Sciatic nerve (tissue), 2 donors: ENCODE results near the gene ASF1B. TPM values are rescaled to one million over a fixed set of nuclear protein-coding genes. Genes with fewer than 3 reads are reported as not detected.

Experiments
- ATAC-seq: fragments of 200-7000 bp; cut with Tn5 transposase; one replicate; pipeline ENCODE4 v1.9.1; 2020; ENCODE audit warnings: mild to moderate bottlenecking, moderate library complexity
- DNase-seq: peaks from one replicate; pipeline ENCODE4 v3.0.0-alpha.2; 2020; ENCODE audit warnings: low spot score
- intact Hi-C: fragments of 100-400 bp; cut with DNase I; formaldehyde crosslinking; loops from one replicate; pipeline ENCODE4 v1.14.2; 2022
- total RNA-seq: library from RNA; stranded (reverse); fragmentation: NEBNext Ultra II Directional; extraction: Animal tissue kit (Norgen Biotek cat#: 25700); gene quantifications from one replicate; pipeline ENCODE4 v1.2.1, GENCODE V29; 2021
- donor health status: DM: no; HTN: no; CAD: no.
- donor health status: DM: no; HTN: no; CAD: no.

ASF1B gene
- total RNA-seq, 1 donor from 2014 or later, result 0.22 TPM

DNA sequence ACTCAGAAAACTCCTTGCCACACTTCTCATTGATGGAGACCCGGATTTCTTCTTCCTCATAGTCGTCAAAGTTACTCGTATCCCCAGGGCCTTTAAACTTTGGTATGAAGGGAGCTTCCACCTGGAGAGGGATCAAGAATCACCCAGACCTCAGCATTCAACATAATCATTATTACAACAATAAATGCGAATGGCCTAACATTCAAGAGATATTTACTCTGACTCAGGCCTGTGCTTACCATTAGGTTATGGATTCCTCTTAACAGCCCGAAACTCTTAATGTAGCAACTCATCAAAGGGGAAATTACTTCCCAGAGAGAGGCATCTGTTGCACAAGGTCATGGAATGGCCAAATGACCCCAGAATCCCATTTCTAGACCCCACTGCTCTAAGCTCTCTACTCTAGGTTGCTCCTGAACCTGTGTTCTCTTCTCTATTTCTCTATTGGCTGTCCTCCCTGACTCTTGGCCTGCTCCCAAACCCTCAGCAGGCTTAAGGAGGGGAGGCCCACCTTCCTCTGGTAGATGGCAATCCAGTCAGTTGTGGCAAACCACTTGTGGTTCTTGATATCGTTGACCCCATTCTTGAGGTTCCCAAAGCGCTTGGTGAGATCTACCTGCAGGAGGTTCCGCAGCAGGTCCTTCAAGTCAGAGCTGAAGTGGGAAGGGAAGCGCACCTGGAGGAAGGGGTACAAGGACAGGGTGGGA, 43.1 kb downstream of the ASF1B start:
- no peak for ATAC-seq
- intact Hi-C loops, result no loop called here
- DNase-seq, result no peak

- intact Hi-C loops, result no loop called here
- ATAC-seq (peak; percentile 15), DNase-seq (no peak)
Measured at GRCh38 chr19:14091813-14092462, 44.5 kb downstream of the ASF1B start.

GRCh38 chr19:14091081-14091812, 45.1 kb downstream of the ASF1B start:
- peak; percentile 89 for DNase-seq
- peak; percentile 80 for ATAC-seq
- intact Hi-C loops, result no loop called here

GRCh38 chr19:14090509-14091080, 45.8 kb downstream of the ASF1B start, which contains the start of gene SAMD1:
Gene SAMD1, minus strand, starts transcription at chr19:14090751.
- DNase-seq (peak; percentile 93), ATAC-seq (peak; percentile 79)
- intact Hi-C loops, result no loop called here

DNA sequence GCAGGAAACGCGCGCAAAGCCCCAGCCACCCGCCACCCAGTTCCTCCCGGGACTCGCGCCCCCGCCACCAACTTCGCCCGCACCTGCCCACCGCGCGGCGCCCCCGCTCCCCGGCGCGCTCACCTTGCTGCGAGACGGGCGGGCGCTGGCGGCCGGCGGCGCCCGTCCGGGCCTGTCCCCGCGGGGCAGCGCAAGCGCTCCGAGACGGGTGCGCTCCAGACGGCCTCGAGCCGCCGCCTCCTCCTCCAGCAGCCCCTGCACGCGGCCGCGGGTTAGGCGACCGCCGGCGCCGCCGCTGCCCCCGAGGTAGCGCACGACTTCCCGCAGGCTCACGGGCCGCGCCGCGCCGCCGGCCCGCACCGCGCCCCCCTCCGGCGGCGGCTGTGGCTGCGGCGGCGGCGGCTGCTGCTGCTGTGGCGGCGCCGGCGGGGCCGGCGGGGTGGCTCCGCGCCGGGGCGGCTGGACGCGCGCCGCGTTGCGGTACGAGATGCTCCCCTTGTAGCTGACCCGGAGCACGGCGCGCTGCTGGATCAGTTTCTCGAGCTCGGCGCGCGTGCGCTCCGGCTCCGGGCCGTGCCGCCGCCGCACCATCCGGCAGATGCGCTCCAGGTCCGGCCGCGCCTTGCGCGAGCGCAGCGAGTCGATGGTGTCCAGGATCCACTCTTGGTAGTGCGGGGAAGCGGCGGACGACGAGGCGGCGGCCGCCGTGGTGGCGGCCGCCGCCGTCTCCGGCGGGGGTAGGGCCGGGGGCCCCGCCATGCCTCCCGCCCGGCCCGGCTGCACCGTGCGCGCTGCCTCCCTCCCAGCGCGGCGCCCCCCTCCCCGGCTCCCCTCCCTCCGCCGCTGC, 46.5 kb downstream of the ASF1B start:
- intact Hi-C loops, result loop anchor here (10.0 kb wide), 1 partner anchor 45 kb away; the partner anchor contains the start of gene ASF1B
- no peak for DNase-seq
- no peak for ATAC-seq

DNA sequence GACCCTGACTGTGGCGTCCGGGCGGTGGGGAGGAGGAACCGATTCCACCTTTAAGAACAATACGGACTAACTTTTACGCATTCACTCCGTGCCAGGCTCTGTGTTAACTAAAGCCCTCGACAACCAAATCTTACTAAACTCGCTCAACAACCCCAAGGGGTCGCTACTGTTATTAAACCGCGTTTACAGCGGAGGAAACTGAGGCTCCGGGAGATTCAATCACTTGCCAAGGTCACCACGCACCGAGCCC, 47.1 kb downstream of the ASF1B start:
- ATAC-seq (no peak), DNase-seq (no peak)
- intact Hi-C loops, result loop anchor here (10.0 kb wide), 1 partner anchor 45 kb away; the partner anchor contains the start of gene ASF1B

GRCh38 chr19:14088634-14089411, 47.6 kb downstream of the ASF1B start:
- DNase-seq (no peak), ATAC-seq (no peak)
- intact Hi-C loops, result loop anchor here (10.0 kb wide), 1 partner anchor 46 kb away; the partner anchor contains the start of gene ASF1B

DNA sequence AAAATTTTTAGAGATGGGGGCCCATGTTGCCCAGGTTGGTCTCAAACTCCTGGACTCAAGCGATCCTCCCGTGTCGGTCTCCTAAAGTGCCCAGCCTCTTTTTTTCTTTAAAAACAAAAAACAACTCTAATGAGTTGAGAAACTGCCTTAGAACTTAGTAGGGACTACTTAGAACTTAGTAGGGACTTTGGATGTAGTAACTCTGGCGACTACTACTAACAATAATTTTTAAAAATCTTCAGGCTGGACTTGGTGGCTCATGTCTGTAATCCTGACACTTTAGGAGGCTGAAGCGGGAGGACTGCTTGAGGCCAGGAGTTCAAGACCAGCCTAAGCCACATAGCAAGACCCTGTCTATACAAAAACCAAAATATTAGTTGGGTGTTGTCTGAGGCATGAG, 50.3 kb downstream of the ASF1B start:
- ATAC-seq (no peak), DNase-seq (no peak)
- intact Hi-C loops, result loop anchor here (10.0 kb wide), 1 partner anchor 49 kb away; the partner anchor contains the start of gene ASF1B

DNA sequence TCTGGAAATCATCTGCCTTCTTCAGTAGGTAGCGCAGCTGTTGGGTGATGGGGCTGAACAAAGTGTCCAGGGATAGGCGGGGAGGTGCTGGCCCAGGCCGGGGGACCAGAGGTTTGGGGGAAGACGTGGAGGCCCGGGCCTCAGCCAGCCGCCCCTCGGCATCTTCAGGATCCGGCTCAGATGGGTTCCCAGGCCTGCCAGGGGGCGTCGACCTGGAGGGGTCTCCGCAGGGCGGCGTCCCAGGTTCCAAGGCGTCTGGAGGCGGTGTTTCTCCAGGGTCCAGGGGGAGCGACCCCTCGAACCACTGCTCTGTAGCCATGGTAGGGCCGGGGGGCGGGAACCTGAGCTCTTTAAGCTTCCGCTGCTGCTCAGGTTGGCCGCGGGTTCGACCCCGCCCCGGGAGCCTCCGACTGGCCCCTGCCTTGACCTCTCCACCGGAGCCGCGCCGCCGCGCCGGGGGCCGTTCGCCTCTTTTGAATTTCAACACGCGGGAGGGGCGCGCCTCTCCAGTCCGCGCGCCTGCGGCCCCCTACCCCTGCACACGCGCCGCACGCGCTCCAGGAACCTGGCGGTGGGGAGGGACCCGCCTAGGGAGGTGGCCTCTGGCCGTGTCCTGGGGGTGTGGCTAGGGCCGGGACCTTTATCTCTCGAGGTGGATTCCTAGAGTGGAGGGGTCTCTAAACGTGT, 50.9 kb downstream of the ASF1B start, which contains the start of gene C19orf67:
C19orf67 (minus strand) TSS at position 475 of the 687 bp plus-strand sequence; CDS start at position 319, 156 bp downstream.
- no peak for ATAC-seq
- DNase-seq, result no peak
- intact Hi-C loops, result loop anchor here (10.0 kb wide), 1 partner anchor 49 kb away; the partner anchor contains the start of gene ASF1B

DNA sequence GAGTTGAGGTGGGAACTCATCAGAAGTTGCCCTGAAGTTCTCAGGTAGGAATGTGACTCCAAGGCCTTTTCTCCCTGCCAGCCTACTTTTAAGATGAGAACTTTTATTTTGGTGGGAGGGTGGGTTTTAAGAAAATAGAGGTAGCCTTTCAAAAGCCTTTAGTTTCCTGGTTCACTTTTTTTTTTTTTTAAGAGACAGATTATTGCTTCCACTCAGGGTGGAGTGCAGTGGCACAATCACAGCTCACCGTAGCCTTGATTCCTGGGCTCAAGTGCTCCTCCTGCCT, 53.8 kb downstream of the ASF1B start:
- intact Hi-C loops, result loop anchor here (10.0 kb wide), 1 partner anchor 52 kb away; the partner anchor contains the start of gene ASF1B
- ATAC-seq (no peak), DNase-seq (no peak)

DNA sequence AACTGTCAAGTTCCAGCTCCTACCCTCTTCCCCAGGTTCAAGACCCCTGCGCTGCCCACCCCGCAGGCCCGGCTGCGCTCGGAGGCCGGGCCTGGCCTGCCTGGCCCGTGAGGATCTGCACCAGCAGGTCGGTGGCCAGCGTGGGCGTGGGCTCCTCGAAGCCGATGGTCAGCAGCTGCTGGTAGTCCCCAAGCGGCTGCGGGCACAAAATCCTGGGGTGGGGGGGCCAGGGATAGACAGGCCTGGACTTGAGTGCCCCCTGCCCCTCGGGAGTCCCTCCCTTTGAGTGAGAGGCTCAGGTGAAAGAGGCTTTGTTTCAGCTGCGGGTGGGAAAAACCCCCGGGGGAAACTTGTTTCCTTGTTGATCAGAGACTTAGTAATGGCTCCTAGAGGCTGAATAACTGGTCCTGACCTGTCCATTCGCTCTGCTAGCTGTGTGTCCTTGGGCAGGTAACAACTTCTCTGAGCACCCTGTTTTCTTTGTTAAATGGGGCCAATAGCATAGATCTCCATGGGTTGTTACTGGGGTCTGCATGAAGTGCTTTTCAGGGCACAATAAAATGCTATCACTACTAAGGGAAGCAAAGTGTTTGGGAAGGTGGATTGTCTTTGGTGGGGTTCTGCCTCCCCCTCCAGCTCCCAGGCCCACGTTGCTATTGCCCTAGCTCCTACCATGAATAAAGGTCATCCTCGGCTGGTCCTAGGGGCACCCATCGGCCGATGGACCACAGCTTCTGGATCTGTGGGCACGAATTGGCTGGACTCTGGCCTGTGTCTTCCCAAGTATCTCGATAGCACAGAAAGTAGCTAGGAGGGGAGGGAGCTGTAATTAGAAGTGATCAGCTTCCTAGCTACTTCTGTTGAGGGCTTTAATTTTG, 54.4 kb downstream of the ASF1B start:
- peak; percentile 81 for DNase-seq
- no peak for ATAC-seq
- intact Hi-C loops, result loop anchor here (10.0 kb wide), 1 partner anchor 53 kb away; the partner anchor contains the start of gene ASF1B

GRCh38 chr19:14080887-14081796, 55.2 kb downstream of the ASF1B start:
- peak; percentile 97 for ATAC-seq
- peak; percentile 100 for DNase-seq
- intact Hi-C loops, result loop anchor here (10.0 kb wide), 1 partner anchor 54 kb away; the partner anchor contains the start of gene ASF1B

GRCh38 chr19:14078411-14078810, 58.0 kb downstream of the ASF1B start:
- ATAC-seq (no peak), DNase-seq (no peak)
- intact Hi-C loops, result no loop called here

DNA sequence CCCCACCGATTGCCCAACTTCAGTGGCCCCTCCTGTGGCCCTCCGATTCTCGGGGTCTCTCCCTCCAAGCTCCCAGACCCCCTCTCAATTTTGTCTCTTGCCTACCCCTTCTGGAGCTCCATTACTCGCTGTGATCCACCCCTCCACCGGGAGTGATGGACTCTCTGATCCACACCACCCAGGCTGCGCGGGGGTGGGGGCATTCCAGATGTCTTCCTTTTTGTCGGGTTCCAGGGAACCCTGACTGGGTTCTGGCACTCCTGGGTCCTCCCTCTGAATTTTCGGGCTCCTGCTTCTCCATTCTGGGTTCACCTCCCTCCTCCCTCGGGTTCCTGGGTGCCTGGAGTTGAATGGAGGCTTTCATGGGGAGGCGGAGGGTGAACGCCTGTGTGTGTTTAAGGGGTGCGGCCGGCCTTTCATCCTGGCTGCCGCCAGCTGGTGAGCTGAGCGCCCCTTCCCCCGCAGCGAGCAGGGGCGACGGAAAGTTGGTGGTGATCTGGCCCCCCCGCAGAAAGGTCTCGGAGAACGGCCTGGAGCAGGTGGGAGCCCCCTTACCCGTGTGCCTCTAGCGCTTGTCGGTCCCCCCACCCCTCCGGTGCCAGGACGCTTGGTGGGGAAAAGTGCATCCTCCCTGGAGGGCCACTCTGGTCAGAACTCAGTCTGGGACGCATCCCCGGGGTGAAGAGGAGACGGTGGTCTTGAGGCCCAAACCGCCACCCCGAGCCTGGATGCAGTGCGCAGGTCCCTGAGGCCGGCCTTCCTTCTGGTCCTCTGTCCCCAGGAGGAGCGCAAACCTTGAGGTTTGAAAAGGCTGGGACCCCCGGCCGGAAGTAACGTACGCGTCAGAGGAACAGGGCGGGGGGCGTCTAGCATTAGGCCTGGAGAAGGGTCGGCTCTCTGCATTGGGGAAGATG, 62.2 kb downstream of the ASF1B start:
- ATAC-seq (peak; percentile 23), DNase-seq (no peak)
- intact Hi-C loops, result no loop called here
